ENCODE measurements around the gene LRRC46. TPM values are rescaled to one million over a fixed set of nuclear protein-coding genes. Genes with fewer than 3 reads are reported as not detected.

The LRRC46 gene
- total and polyA plus RNA-seq, 10 of the 15 experiments (the other 5 are each of a cell fraction or from before 2014, with no cell fraction given), result 0.15 to 1.8 (median 0.38) TPM; not detected in 1

DNA sequence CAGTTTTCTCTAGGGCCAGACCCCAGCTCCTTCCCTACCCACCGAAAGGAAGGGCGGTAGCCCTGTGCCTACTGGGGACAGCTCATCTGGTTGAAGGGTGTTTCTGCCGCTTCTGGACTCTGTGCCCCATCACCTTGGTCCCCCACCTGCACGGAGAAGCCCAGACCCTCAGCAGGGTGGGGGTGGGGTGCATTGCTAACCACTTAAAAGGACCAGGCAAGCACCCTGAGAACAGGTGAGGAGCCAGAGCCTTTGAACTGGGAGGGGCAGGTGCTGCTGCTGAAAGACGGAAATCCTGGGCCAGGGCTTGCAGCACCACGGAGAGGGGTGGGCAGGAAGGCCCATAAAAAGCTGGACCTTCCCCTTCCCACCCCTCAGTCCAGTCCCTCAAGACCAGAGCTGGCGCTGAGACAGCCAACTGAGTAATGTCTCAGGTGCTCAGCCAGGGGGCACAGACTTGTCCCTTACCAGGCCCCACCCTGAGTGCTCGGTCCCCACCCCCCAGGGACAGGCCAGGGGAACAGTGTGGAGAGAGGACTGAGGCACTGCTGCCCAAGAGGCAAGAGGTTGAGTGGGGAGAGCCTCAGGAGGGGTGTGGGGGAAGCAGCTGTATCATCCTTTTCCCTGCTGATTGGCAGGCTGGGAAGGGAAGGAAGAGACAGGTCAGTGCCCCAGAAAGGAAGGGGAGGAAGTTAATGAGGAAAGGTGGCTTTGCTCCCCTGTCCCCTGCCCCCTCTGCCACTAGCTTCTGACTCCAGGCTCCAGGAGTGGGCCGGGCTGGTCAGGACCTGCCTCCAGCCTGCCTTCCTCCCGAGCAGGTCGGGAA is 53.6 kb downstream of the LRRC46 start (continued):
- TF ChIP-seq CHD1 (IDR thresholded peaks at IDR 0.05; ENCODE audit: low read depth, low read length) (no peak), RFX5 (IDR thresholded peaks at IDR 0.05; ENCODE audit: low read depth, low read length) (no peak), NBN (IDR thresholded peaks at IDR 0.05) (no peak), TBL1XR1 (IDR thresholded peaks at IDR 0.05; ENCODE audit: low read depth, low read length) (no peak), ZNF24 (IDR thresholded peaks at IDR 0.05) (no peak), HDAC2 (IDR thresholded peaks at IDR 0.05) (no peak), HSF1 (IDR thresholded peaks at IDR 0.05; ENCODE audit: low read depth, low read length) (no peak), NRF1 (conservative IDR thresholded peaks at IDR 0.05; ENCODE audit: low read depth, low read length) (no peak), MYC (IDR thresholded peaks at IDR 0.05; ENCODE audit: insufficient read depth, insufficient read length, insufficient replicate concordance, low read length, severe bottlenecking) (no peak), MTA2 (IDR thresholded peaks at IDR 0.05; ENCODE audit: low read depth) (no peak), CHD4 (IDR thresholded peaks at IDR 0.05) (no peak), TAF1 (IDR thresholded peaks at IDR 0.05; ENCODE audit: borderline replicate concordance, low read depth, low read length) (no peak)

Other genes with a start within 250 kb of the LRRC46 start
Only the 7 nearest of the 13 such genes appear.
- 7.9 and 8.4 TPM in 2 replicates for gene TBX21, start 98.4 kb upstream of the LRRC46 start, total RNA-seq (2014; rRNA removed)
- gene TBX21, start 98.4 kb upstream of the LRRC46 start, total RNA-seq (2014; rRNA removed; fragmentation: Illumina TruSeq; extraction: Trizol), result 3.2 and 4.1 TPM in 2 replicates
- 8.3 and 9.5 TPM in 2 replicates for gene TBX21, start 98.4 kb upstream of the LRRC46 start, total RNA-seq (2021)
- 8.6 and 9.6 TPM in 2 replicates for gene TBX21, start 98.4 kb upstream of the LRRC46 start, polyA plus RNA-seq (2011; rRNA removed)
- 4.8 and 6.0 TPM in 2 replicates for gene TBX21, start 98.4 kb upstream of the LRRC46 start, polyA plus RNA-seq (2014; fragmentation: Illumina TruSeq; extraction: Trizol)
- gene TBX21, start 98.4 kb upstream of the LRRC46 start, polyA plus RNA-seq (2014; fragmentation: Nextera tagmentation; extraction: Ambion mirVana), result 1 to 10 TPM in 1 of 2 experiments, under 1 TPM in 1; 0.63 to 1.8 TPM
- gene TBX21, start 98.4 kb upstream of the LRRC46 start, polyA plus RNA-seq (2014; rRNA removed), result 6.0 and 6.3 TPM in 2 replicates
- 1 to 10 TPM; 1.6 to 1.7 TPM for gene TBX21, start 98.4 kb upstream of the LRRC46 start, polyA plus RNA-seq (2016; fragmentation: Nextera tagmentation; extraction: Ambion mirVana)
- gene OSBPL7, start 9.9 kb upstream of the LRRC46 start, total RNA-seq (2014; rRNA removed), result 8.4 and 9.9 TPM in 2 replicates
- gene OSBPL7, start 9.9 kb upstream of the LRRC46 start, total RNA-seq (2014; rRNA removed; fragmentation: Illumina TruSeq; extraction: Trizol), result 4.0 and 5.7 TPM in 2 replicates
- 14.2 and 16.1 TPM in 2 replicates for gene OSBPL7, start 9.9 kb upstream of the LRRC46 start, total RNA-seq (2021)
- gene OSBPL7, start 9.9 kb upstream of the LRRC46 start, polyA plus RNA-seq (2011; rRNA removed), result 4.7 and 9.9 TPM in 2 replicates
- gene OSBPL7, start 9.9 kb upstream of the LRRC46 start, polyA plus RNA-seq (2014; fragmentation: Illumina TruSeq; extraction: Trizol), result 2.4 and 5.3 TPM in 2 replicates
- under 1 TPM; 0.50 to 0.82 TPM for gene OSBPL7, start 9.9 kb upstream of the LRRC46 start, polyA plus RNA-seq (2014; fragmentation: Nextera tagmentation; extraction: Ambion mirVana)
- 14.0 and 18.4 TPM in 2 replicates for gene OSBPL7, start 9.9 kb upstream of the LRRC46 start, polyA plus RNA-seq (2014; rRNA removed)
- gene OSBPL7, start 9.9 kb upstream of the LRRC46 start, polyA plus RNA-seq (2016; fragmentation: Nextera tagmentation; extraction: Ambion mirVana), result 1 to 10 TPM; 6.3 to 7.2 TPM
- gene MRPL10, start 129 bp upstream of the LRRC46 start, total RNA-seq (2014; rRNA removed), result 56.6 and 56.9 TPM in 2 replicates
- gene MRPL10, start 129 bp upstream of the LRRC46 start, total RNA-seq (2014; rRNA removed; fragmentation: Illumina TruSeq; extraction: Trizol), result 32.7 and 35.6 TPM in 2 replicates
- gene MRPL10, start 129 bp upstream of the LRRC46 start, total RNA-seq (2021), result 44.6 and 44.8 TPM in 2 replicates
- gene MRPL10, start 129 bp upstream of the LRRC46 start, polyA plus RNA-seq (2011; rRNA removed), result 37.1 and 61.9 TPM in 2 replicates
- 22.4 and 48.3 TPM in 2 replicates for gene MRPL10, start 129 bp upstream of the LRRC46 start, polyA plus RNA-seq (2014; fragmentation: Illumina TruSeq; extraction: Trizol)
- 10 to 100 TPM; 18.9 to 22.3 TPM for gene MRPL10, start 129 bp upstream of the LRRC46 start, polyA plus RNA-seq (2014; fragmentation: Nextera tagmentation; extraction: Ambion mirVana)
- gene MRPL10, start 129 bp upstream of the LRRC46 start, polyA plus RNA-seq (2014; rRNA removed), result 46.1 and 50.7 TPM in 2 replicates
- 10 to 100 TPM; 46.3 to 49.1 TPM for gene MRPL10, start 129 bp upstream of the LRRC46 start, polyA plus RNA-seq (2016; fragmentation: Nextera tagmentation; extraction: Ambion mirVana)
- 33.3 and 39.3 TPM in 2 replicates for gene SCRN2, start 9.6 kb downstream of the LRRC46 start, total RNA-seq (2014; rRNA removed)
- 13.5 TPM in 2 replicates for gene SCRN2, start 9.6 kb downstream of the LRRC46 start, total RNA-seq (2014; rRNA removed; fragmentation: Illumina TruSeq; extraction: Trizol)
- 28.9 and 30.5 TPM in 2 replicates for gene SCRN2, start 9.6 kb downstream of the LRRC46 start, total RNA-seq (2021)
- gene SCRN2, start 9.6 kb downstream of the LRRC46 start, polyA plus RNA-seq (2011; rRNA removed), result 9.7 and 15.4 TPM in 2 replicates
- gene SCRN2, start 9.6 kb downstream of the LRRC46 start, polyA plus RNA-seq (2014; fragmentation: Illumina TruSeq; extraction: Trizol), result 3.0 and 10.8 TPM in 2 replicates
- gene SCRN2, start 9.6 kb downstream of the LRRC46 start, polyA plus RNA-seq (2014; fragmentation: Nextera tagmentation; extraction: Ambion mirVana), result 1 to 10 TPM in 1 of 2 experiments, under 1 TPM in 1; 0.34 to 1.9 TPM
- gene SCRN2, start 9.6 kb downstream of the LRRC46 start, polyA plus RNA-seq (2014; rRNA removed), result 32.7 and 33.4 TPM in 2 replicates
- gene SCRN2, start 9.6 kb downstream of the LRRC46 start, polyA plus RNA-seq (2016; fragmentation: Nextera tagmentation; extraction: Ambion mirVana), result 10 to 100 TPM; 24.8 to 29.9 TPM
- not detected in 2 replicates for gene SP6, start 19.5 kb downstream of the LRRC46 start, total RNA-seq (2014; rRNA removed)
- gene SP6, start 19.5 kb downstream of the LRRC46 start, total RNA-seq (2014; rRNA removed; fragmentation: Illumina TruSeq; extraction: Trizol), result 0.05 TPM in 1 of 2 replicates, not detected in the other
- 0.05 TPM in 1 of 2 replicates, not detected in the other for gene SP6, start 19.5 kb downstream of the LRRC46 start, total RNA-seq (2021)
- 0.03 and 0.05 TPM in 2 replicates for gene SP6, start 19.5 kb downstream of the LRRC46 start, polyA plus RNA-seq (2011; rRNA removed)
- not detected in 2 replicates for gene SP6, start 19.5 kb downstream of the LRRC46 start, polyA plus RNA-seq (2014; fragmentation: Illumina TruSeq; extraction: Trizol)
- not detected for gene SP6, start 19.5 kb downstream of the LRRC46 start, polyA plus RNA-seq (2014; fragmentation: Nextera tagmentation; extraction: Ambion mirVana)
- 0.06 TPM in 1 of 2 replicates, not detected in the other for gene SP6, start 19.5 kb downstream of the LRRC46 start, polyA plus RNA-seq (2014; rRNA removed)
- under 1 TPM in 1 of 2 experiments, not detected in 1; 0.15 TPM for gene SP6, start 19.5 kb downstream of the LRRC46 start, polyA plus RNA-seq (2016; fragmentation: Nextera tagmentation; extraction: Ambion mirVana)
- 1.8 and 2.1 TPM in 2 replicates for gene SP2, start 64.6 kb downstream of the LRRC46 start, total RNA-seq (2014; rRNA removed)
- 1.6 TPM in 2 replicates for gene SP2, start 64.6 kb downstream of the LRRC46 start, total RNA-seq (2014; rRNA removed; fragmentation: Illumina TruSeq; extraction: Trizol)
- 16.8 and 17.9 TPM in 2 replicates for gene SP2, start 64.6 kb downstream of the LRRC46 start, total RNA-seq (2021)
- 1.1 and 2.3 TPM in 2 replicates for gene SP2, start 64.6 kb downstream of the LRRC46 start, polyA plus RNA-seq (2011; rRNA removed)
- 12.9 and 19.1 TPM in 2 replicates for gene SP2, start 64.6 kb downstream of the LRRC46 start, polyA plus RNA-seq (2014; fragmentation: Illumina TruSeq; extraction: Trizol)
- gene SP2, start 64.6 kb downstream of the LRRC46 start, polyA plus RNA-seq (2014; fragmentation: Nextera tagmentation; extraction: Ambion mirVana), result 1 to 10 TPM; 1.2 to 1.9 TPM
- 7.3 and 10.4 TPM in 2 replicates for gene SP2, start 64.6 kb downstream of the LRRC46 start, polyA plus RNA-seq (2014; rRNA removed)
- 10 to 100 TPM; 17.6 to 18.0 TPM for gene SP2, start 64.6 kb downstream of the LRRC46 start, polyA plus RNA-seq (2016; fragmentation: Nextera tagmentation; extraction: Ambion mirVana)
- gene PNPO, start 109.9 kb downstream of the LRRC46 start, total RNA-seq (2014; rRNA removed), result 43.4 and 45.9 TPM in 2 replicates
- gene PNPO, start 109.9 kb downstream of the LRRC46 start, total RNA-seq (2014; rRNA removed; fragmentation: Illumina TruSeq; extraction: Trizol), result 33.6 and 34.5 TPM in 2 replicates
- gene PNPO, start 109.9 kb downstream of the LRRC46 start, total RNA-seq (2021), result 47.9 and 52.6 TPM in 2 replicates
- 22.1 and 30.1 TPM in 2 replicates for gene PNPO, start 109.9 kb downstream of the LRRC46 start, polyA plus RNA-seq (2011; rRNA removed)
- gene PNPO, start 109.9 kb downstream of the LRRC46 start, polyA plus RNA-seq (2014; fragmentation: Illumina TruSeq; extraction: Trizol), result 40.1 and 41.3 TPM in 2 replicates
- gene PNPO, start 109.9 kb downstream of the LRRC46 start, polyA plus RNA-seq (2014; fragmentation: Nextera tagmentation; extraction: Ambion mirVana), result 10 to 100 TPM; 13.9 to 32.3 TPM
- 32.9 and 34.1 TPM in 2 replicates for gene PNPO, start 109.9 kb downstream of the LRRC46 start, polyA plus RNA-seq (2014; rRNA removed)
- 10 to 100 TPM; 40.2 to 42.1 TPM for gene PNPO, start 109.9 kb downstream of the LRRC46 start, polyA plus RNA-seq (2016; fragmentation: Nextera tagmentation; extraction: Ambion mirVana)